ENCODE measurements around the gene TMEFF1.
"Not testable (repeated sequence)": the region's sequence is repeated elsewhere in the genome, so short reads cannot be mapped to it uniquely, and the experiment has no call there.

Gene TMEFF1

DNA sequence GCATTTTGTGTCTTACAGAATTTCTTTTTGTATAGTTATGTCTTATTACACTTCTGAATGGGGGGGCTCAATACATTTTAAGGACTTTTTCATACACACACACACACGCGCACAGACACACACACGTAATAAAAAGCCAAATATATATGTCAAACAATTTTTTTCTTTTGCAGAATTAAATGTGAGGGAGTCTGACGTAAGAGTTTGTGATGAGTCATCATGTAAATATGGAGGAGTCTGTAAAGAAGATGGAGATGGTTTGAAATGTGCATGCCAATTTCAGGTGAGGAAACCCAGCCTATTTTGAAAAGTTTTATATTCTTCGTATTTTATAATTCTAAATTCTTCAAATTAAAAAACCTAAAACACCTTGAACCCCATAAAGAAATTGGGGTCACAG is 25.6 kb downstream of the TMEFF1 start:
- no peak for DNase-seq

DNA sequence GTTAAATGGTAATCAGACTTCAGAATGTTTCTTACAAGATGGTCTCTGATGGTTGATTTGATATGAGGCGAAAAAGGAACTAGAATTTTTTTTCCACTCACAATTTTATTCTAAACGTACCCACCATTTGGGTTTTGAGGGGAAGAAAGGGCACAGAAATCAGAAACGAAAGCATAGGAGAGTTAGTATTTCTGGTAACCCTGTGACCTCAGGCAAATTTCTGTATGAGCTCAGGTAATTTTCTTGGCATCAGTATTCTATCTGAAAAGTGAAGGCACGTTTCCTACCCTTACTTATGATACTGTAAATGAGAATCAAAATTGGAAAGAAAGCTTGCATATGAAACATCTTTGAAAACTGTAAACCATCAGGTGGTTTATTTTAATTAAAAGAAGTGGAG is 26.5 kb downstream of the TMEFF1 start:
- DNase-seq, result no peak

DNA sequence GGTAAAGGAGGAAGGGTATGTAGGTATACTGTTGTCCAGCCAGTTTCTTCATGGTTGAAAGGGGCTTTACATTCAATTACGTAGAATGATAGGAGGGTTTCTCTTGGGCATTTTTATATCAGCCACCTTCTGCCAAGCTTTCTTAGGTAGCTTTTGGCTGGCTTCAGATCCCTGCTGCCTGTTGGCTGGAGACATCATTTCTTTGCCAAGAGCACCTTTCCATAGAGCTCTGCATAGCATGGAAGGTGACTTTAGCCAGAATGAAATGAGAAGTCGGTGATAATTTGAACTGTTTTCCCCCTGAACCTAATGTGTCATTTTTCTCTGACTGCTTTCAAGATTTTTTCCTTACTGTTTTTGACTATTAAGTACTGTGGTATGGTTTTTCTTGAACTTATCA is 26.9 kb downstream of the TMEFF1 start:
- DNase-seq, result no peak

DNA sequence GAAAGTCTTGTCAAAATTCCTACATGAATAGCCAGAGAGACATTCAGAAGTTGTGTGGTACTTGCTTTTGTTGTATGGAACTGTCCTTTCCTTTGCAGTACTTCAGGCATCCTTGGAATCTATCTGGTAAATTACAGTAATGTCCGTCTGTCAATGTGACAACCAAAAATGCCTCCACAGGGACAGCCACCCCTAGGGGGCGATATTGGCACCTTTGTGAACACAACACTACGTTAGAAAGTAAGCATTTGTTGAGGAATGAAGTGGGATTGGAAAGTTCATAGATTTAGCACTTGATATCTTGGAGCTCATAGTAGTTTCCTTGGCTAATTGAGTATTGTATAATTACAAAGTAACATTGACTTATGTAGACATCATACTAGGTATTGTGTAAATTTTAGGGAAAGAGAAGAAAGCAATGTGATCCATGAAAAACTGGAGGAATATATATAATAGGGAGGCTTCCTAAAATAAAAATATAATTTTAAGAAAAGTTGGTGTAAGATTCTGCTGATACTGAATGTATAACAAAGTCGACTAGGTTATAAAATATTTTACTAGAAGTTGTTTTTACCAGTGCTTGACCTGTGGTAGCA is 32.7 kb downstream of the TMEFF1 start:
- DNase-seq, result peak; percentile 72

DNA sequence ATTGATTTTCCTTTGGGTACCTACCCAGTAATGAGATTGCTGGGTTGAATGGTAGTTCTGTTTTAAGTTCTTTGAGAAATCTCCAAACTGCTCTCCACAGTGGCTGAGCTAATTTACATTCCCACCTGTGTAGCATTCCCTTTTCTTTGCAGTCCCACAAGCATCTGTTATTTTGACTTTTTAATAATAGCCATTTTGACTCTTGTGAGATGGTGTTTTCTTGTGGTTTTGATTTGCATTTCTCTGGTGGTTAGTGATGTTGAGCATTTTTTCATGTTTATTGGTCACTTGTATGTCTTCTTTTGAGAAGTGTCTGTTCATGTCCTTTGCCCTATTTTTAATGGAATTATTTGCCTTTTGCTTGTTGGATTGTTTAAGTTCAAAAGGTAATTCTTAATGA is 34.4 kb downstream of the TMEFF1 start:
- not testable (repeated sequence) for DNase-seq

DNA sequence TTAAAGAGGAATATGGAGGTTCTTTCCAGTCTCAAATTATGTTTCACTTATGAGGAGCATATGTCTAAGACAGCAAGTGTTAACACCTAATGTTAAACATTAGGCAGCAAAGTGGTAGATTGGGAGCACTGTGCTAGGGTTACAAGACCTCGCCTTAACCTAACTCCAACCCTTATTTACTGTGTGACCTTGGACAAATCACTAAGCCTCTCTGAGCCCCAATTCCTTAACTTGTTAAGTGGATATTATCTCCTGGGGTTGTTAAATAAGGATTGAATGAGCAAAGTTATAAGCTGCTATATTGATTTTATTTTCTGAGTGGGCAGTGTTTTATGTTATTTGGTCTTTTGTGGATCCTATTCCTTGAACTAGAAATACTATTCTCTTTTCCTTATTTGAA is 38.3 kb downstream of the TMEFF1 start:
- DNase-seq, result no peak

DNA sequence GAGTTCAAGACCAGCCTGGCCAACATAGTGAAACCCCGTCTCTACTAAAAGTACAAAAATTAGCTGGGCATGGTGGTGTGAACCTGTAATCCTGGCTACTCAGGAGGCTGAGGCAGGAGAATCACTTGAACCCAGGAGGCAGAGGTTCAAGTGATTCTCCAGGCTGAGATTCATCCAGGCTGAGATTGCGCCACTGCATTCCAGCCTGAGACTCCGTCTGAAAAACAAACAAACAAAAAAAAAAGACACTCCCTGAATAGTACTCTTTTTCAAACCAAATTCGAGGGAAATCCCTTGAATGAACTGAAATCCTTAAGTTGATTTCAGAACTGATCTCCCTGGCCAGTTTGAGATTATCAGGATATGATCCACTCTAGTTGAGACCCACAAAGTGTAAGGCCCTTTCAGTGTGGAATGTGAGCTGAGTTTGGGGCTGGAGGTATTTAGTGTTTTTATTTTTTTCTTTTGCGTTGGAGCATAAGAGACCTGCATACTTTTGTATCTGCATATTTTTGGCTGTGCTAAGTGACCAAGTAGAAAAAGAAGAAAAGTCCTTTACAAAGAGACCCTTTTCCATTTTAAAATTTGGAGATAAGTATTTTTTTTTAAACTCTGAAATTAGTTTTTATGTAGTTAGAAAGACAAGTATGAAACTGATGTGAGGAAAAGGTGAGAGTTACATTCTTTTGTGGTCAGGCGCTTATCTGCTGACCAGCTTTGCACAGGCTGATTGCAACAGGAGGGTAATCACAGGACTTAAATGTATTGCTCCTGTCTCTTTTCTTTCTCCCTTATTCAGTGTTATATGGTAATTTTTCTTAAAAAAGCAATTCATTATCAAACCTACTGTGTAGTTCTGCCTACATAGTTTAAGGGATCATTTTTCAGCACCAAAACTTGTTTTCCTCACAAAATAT is 42.9 kb downstream of the TMEFF1 start:
- no peak for DNase-seq

DNA sequence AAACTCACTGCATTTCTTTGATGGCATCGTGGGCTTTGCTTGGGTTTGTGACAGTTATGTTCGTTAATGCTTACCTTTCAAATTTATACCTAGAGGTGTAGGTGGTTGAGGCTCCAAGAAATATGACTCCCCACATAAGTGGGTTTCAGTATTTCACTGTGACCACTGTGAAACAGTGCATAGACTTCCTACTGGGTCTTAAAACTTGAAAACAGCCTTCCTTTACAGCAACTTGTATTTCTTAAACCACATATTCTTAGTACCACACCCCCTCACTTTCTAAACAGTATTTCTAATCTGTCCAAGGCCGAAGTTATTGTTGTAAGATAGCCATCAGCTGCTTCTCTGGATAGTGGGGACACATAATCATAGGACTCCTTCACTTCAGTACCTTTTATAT is 48.3 kb downstream of the TMEFF1 start:
- DNase-seq, result no peak

DNA sequence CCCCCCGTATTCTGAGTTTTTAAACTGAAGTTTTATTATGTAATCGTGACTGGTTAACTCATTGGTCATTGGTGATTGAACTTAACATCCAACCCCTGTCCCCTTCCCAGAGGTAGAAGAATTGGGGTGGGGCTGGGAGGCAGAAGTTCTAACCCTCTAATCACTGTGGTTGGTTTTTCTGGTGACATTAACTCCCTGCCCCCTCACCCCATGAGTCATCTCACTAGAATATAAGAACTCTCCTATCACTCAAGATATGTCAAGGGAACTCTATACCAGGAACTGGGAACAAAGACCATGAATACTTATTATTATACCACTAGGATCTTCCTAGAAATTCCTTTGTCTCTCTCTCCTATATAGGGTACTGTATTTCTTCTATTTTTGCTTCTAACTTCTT is 52.6 kb downstream of the TMEFF1 start:
- no peak for DNase-seq

DNA sequence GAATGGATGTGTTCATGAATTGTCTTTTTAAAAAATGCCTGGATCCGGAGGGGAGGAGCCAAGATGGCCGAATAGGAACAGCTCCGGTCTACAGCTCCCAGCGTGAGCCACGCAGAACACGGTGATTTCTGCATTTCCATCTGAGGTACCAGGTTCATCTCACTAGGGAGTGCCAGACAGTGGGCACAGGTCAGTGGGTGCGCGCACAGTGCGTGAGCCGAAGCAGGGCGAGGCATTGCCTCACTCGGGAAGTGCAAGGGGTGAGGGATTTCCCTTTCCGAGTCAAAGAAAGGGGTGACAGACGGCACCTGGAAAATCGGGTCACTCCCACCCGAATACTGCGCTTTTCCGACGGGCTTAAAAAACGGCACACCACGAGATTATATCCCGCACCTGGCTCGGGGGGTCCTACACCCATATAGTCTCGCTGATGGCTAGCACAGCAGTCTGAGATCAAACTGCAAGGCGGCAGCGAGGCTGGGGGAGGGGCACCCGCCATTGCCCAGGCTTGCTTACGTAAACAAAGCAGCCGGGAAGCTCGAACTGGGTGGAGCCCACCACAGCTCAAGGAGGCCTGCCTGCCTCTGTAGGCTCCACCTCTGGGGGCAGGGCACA is 54.3 kb downstream of the TMEFF1 start:
- DNase-seq, result not testable (repeated sequence)

DNA sequence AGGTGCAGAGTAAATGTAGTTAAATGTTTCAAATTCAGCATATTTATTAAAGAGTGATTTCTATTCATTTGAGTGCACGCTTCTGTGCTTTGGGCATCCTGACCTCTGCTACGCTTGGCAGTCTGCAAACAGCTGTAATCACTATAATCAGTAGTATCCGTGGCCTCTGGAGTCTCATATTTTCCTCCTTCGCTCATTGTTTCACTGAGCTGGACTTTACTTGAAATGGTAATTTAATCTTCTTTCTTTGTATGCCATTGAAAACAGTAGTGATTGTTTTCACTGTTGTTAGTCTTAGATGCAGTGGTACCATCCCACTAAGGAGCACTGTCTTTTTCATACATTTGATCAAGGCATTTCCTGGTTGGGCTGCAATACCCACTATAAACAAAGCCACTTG is 61.5 kb downstream of the TMEFF1 start:
- no peak for DNase-seq

DNA sequence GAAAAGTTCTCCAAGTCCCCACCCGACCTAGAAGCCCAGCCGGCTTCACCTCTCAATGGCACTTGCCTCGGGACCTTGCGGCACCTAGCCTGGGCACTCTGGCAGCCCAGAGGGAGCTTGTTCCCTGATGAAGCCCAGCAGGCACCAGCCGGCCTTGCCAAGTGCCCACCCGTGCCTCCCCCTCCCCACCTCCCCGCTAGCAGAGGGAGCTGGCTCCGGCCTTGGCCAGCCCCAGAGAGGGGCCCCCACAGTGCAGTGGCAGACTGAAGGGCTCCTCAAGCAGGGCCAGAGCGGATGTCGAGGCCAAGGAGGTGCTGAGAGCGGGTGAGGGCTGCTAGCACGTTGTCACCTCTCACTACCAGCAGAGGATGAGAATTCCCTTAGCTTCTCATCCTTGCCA is 67.4 kb downstream of the TMEFF1 start:
- no peak for DNase-seq

DNA sequence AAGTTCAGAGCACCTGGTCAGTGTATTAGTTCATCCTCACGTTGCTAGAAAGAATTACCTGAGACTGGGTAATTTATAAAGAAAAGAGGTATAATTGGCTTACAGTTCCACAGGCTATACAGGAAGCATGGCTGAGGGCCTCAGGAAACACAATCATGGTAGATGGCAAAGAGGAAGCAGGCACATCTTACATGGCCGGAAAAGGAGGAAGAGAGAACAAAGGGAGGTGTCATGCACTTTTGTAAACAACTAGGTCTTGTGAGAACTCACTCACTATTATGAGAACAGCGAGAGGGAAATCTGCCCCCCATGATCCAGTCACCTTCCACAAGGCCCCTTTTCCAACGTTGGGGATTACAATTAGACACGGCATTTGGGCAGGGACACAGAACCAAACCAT is 76.1 kb downstream of the TMEFF1 start:
- DNase-seq, result no peak

DNA sequence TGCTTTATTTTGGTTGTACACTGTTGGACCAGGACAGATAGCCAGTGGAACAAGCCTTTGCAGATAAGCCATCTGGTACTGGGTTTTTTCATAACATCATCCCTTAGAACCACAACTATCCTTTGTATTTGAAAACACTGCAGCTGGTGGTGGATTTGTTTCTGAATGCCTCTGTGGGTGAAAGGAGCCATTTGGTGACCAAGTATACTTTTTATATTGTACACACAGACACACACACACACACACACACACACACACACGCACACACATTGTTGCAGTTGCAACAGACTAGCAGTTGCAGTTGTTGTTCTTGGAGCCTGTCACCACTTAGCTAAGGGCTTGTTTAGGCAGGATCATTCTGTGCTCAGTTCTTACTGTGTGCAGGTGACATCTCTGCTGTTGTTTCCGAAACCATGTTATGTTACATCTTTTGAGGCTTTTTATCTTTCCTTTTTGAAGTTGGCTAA is 82.0 kb downstream of the TMEFF1 start:
- no peak for DNase-seq

DNA sequence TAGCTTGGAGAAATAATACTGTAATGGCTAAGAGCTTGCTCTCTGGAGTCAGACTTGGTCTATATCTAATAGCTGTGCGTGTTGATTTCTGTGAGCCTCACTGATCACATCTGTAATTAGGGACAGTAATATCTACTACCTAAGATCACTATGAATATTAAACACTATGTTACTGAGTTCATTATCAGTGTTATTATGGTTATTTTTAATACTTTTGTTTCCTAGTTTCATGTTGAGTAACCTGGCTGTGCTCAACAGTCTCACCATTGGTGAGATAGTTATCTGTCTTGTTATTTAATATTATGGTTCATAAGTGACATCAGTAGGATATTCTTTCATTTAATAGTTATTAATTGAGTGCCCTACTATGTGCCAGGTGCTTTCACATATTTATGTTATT is 82.5 kb downstream of the TMEFF1 start:
- no peak for DNase-seq

DNA sequence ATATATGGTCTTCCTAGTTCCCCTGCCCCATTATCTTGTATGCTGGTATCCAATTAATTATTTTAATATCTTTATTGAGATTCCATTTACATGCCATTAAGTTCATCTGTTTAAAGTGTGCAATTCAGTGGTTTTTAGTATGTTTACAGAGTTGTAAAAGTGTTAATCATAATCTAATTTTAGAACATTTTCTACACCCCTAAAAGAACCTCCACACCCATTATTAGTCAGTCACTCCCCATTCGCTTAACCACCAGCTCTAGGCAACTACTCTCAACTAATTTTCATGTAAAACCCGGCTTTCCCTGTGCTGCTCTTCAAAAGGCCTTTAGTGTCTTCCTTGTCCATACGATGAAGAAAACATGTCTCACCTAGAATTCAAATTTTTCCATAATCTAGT is 84.1 kb downstream of the TMEFF1 start:
- no peak for DNase-seq

DNA sequence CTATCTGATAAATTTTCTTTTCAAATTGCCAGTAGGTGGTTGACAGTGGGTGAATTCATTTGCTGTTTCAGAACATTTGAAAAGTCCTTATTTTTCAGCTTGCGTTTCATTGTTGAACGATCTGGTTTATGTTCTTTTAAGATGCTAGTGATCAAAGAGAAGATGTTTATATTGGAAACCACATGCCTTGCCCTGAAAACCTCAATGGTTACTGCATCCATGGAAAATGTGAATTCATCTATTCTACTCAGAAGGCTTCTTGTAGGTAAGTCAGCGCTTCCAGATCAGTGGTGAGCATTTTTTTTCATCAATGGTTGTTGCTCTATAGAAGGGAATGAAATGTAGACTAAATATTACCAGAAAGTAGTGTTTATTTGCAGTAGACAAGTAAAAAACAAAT is 88.3 kb downstream of the TMEFF1 start:
- DNase-seq, result no peak

DNA sequence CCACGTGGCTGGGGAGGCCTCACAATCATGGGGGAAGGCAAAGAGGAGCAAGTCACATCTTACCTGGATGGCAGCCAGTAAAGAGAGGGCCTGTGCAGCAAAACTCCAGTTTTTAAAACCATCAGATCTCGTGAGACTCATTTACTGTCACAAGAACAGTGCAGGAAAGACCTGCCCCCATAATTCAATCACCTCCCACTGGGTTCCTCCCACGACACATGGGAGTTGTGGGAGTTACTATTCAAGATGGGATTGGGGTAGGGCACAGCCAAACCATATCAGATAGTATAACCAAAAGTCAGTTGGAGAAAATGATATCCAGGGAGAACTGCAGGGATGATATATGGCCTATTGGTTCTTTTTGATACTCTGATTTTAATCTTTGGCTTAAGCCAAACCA is 94.9 kb downstream of the TMEFF1 start:
- DNase-seq, result no peak

DNA sequence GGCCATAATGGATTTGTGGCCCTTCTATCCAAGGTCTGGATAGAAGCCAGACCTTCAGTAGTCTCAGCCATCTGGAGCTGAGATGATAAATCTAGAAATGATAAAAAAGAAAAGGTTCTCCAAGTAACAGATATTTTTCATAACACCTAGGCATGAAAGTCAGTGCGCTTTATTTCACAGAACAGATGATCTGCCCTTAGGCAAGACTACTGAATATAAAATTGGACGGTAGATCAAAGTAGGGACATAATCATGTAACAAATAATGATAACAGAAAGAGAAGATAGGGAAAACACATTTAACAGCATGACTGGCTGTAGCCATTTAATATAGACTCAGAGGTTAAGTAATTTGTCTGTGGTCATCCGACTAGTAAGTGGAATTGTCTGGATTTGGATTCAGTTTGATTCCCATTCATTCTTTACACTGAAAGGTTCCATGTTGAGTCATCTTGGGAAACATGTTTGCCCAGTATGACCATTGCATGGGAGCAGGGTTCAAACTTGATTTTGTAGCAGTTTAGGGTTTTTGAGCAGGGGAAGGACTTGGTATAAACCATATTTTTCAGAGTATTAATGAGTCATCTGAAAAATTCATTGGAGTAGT is 100.8 kb downstream of the TMEFF1 start:
- no peak for DNase-seq

DNA sequence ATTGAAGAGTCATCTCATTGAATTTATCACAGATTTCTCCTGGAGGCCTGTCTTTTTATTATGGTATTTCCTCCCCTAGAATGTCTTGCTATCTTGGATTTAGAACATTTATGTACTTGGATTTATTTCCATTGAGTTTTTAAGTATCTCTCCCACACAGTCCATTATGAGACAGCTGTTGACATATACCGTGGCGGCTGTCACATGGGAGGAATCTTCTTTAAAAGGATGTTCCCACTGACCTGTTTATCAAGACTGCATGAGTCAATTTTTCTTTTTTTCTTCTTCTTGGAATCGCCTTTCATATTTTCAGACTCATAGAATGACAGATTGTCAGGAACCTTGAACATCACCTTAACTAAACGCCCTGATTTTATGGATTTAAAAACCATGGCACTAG is 102.1 kb downstream of the TMEFF1 start:
- DNase-seq, result no peak

DNA sequence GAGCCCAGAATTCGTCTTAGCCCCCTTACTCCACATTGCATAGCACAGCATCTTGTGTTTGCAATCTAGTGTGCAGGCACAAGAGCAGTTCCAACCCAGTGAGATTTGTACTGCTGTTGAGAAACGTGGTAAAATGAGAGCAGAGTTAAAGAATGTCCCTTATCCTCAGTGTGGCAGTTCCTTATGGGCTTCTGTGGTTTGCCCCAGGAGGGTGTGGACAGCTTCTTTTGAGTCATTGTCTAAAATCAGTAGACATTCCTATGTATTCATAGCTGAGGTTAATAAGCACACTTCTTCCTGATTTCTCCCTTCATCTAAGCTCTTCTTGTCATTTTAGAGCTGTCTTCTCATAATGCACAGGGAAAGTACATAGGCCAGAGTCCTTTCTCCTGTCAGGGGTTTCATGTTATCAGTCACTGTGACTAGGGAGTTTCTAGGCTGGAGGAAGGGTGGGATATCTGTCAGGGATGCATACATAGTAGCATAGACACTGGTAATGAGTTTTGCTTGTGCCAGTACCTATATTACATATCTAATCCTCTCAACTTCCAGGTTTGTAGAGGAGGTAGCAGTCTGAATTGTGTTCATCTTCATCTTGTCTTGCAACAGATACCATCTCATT is 102.9 kb downstream of the TMEFF1 start:
- no peak for DNase-seq

DNA sequence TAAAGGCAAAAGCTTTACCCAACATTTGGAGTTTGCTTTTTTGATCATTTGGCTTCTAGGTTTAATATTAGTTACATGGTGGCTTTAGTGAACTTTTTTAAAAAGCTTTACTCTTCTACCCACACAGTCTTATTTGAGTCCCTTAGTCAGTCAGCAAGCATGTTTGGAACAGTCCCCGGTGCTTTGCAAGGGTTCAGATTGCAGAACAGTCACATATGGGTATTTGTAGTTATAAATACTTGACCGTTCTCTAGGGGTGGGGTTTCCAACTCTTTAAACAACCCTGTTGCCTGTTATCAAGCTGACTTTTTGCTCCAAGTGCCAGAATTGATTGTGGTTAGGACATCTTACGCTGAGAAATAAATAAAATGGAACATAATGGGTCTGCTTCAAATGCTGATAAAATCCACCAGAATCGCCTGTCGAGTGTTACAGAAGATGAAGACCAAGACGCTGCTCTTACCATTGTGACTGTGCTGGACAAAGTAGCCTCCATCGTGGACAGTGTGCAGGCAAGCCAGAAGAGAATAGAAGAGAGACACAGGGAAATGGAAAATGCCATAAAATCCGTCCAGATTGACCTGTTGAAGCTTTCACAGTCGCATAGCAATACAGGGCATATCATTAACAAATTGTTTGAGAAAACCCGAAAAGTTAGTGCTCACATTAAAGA is 105.0 kb downstream of the TMEFF1 start, which contains the start of gene CAVIN4:
Gene CAVIN4 (plus strand): TSS at position 304 of the 673 bp plus-strand sequence. CDS start 65 bp downstream, at position 369.
- DNase-seq, result no peak

Data from suppressor macrophage treated with lipopolysaccharide for 4 hours (primary cell).